Natural killer cell (primary cell): Measurements from ENCODE around the gene BIRC7. TPM values are rescaled to one million over a fixed set of nuclear protein-coding genes. Genes with fewer than 3 reads are reported as not detected.

Source experiments
- ATAC-seq, 3 donors: fragments of 150-1000 bp in 2 of 3; fragments of 200-7000 bp in 1 of 3; cut with Tn5 transposase; 1 replicate in 1 of 3; 2 replicates in 2 of 3; pipeline ENCODE4 v1.10.0; 2021; ENCODE audit warnings: mild to moderate bottlenecking in 2 of 3, moderate library complexity in 2 of 3
- DNase-seq, 2 donors: peaks; one replicate each; pipeline versions ENCODE4 v3.0.0 to v3.0.0-alpha.2; 2013 to 2021; ENCODE audit warnings: mixed read lengths in 1 of 2
- H3K27ac ChIP-seq: one replicate; pipeline ENCODE4 v1.5.1; 2013; ENCODE audit warnings: mild to moderate bottlenecking, low read length
- H3K27me3 ChIP-seq: one replicate; pipeline ENCODE4 v1.6.1; 2013; ENCODE audit warnings: low read length; ENCODE audit not compliant: control insufficient read depth, insufficient read depth
- H3K36me3 ChIP-seq: one replicate; pipeline ENCODE4 v1.6.1; 2013; ENCODE audit warnings: low read length; ENCODE audit not compliant: control insufficient read depth, insufficient read depth
- H3K4me1 ChIP-seq: one replicate; pipeline ENCODE4 v1.6.1; 2013; ENCODE audit warnings: low read length; ENCODE audit not compliant: control insufficient read depth, insufficient read depth
- H3K4me3 ChIP-seq: one replicate; pipeline ENCODE4 v1.5.1; 2013; ENCODE audit warnings: low read length
- H3K9me3 ChIP-seq: one replicate; pipeline ENCODE4 v1.6.1; 2013; ENCODE audit warnings: low read length; ENCODE audit not compliant: control insufficient read depth, insufficient read depth
- H3K27ac Mint-ChIP-seq, 2 donors: one replicate each; pipeline ENCODE4 v1.8.0; 2022; ENCODE audit warnings: mild to moderate bottlenecking in 2 of 2, mixed read lengths in 2 of 2, moderate library complexity in 1 of 2
- H3K27me3 Mint-ChIP-seq, 2 donors: one replicate each; pipeline ENCODE4 v1.8.0; 2022; ENCODE audit warnings: low read depth in 2 of 2, mixed read lengths in 2 of 2
- H3K36me3 Mint-ChIP-seq: one replicate; pipeline ENCODE4 v1.8.0; 2022; ENCODE audit warnings: mixed read lengths
- H3K4me1 Mint-ChIP-seq, 2 donors: one replicate each; pipeline ENCODE4 v1.8.0; 2022; ENCODE audit warnings: mixed read lengths in 2 of 2
- H3K4me3 Mint-ChIP-seq: one replicate; pipeline ENCODE4 v1.8.0; 2022; ENCODE audit warnings: mild to moderate bottlenecking, moderate library complexity, mixed read lengths
- H3K9me3 Mint-ChIP-seq, 2 donors: one replicate each; pipeline ENCODE4 v1.8.0; 2022; ENCODE audit warnings: mixed read lengths in 2 of 2
- CTCF ChIP-seq: fragments of 200-600 bp; IDR thresholded peaks from one replicate; pipeline ENCODE4 v1.8.0; 2022; ENCODE audit warnings: antibody characterized with exemption
- WGBS: methylation state at CpG from one replicate; pipeline ENCODE4 v1.1.7; 2013; ENCODE audit warnings: missing lambda C conversion rate; ENCODE audit not compliant: insufficient coverage; 5-methylcytosine and 5-hydroxymethylcytosine counted together
- intact Hi-C: fragments of 100-400 bp; cut with micrococcal nuclease; formaldehyde crosslinking; loops from one replicate; pipeline ENCODE4 v1.14.2; 2022
- total RNA-seq, 4 donors: library from RNA; stranded (reverse); fragments of 120-200 nt in 1 of 4; gene quantifications; one replicate each; pipeline versions ENCODE4 v1.2.3 to v1.2.4, GENCODE V29; 2013 to 2022

Gene BIRC7
- total RNA-seq, 3 donors from 2014 or later (not counting 1 experiment from before 2014, with no cell fraction given), result not detected

- Histone ChIP-seq H3K27ac (no peak overlapping the region), H3K4me3 (no peak overlapping the region), H3K9me3 (no peaks in the 10 kb centered on the region), H3K4me1 (no peaks in the 10 kb centered on the region), H3K27me3 (no peaks in the 10 kb centered on the region), H3K36me3 (peaks cover 48% of the 10 kb centered on the region)
- Mint-ChIP-seq H3K27ac (no peak overlapping the region), H3K36me3 (no peaks in the 10 kb centered on the region), H3K27me3 (no peaks in the 10 kb centered on the region), H3K9me3 (no peaks in the 10 kb centered on the region), H3K4me1 (peaks cover 0 to 4% of the 10 kb centered on the region in 2 donors), H3K4me3 (no peak overlapping the region)
- DNase-seq (no peak), ATAC-seq (no peak)
- WGBS, result 94% methylated on average over 19 of the region's 19 CpGs
- TF ChIP-seq CTCF, result no peak
- intact Hi-C loops, result no loop called here
These were observed 45.3 kb downstream of the BIRC7 start for GRCh38 chr20:63280929-63281545.

GRCh38 chr20:63281742-63282665 lies 46.3 kb downstream of the BIRC7 start:
- ATAC-seq (no peak), DNase-seq (no peak)
- Mint-ChIP-seq H3K27ac (no peak overlapping the region), H3K36me3 (no peaks in the 10 kb centered on the region), H3K27me3 (no peaks in the 10 kb centered on the region), H3K9me3 (no peaks in the 10 kb centered on the region), H3K4me1 (no peaks in the 10 kb centered on the region), H3K4me3 (no peak overlapping the region)
- no peak overlapping the region for H3K27ac ChIP-seq
- intact Hi-C loops, result no loop called here
- H3K36me3 ChIP-seq, result peaks cover 45% of the 10 kb centered on the region
- H3K4me3 ChIP-seq, result no peak overlapping the region
- H3K27me3 ChIP-seq, result no peaks in the 10 kb centered on the region
- H3K4me1 ChIP-seq, result no peaks in the 10 kb centered on the region
- no peak for TF ChIP-seq CTCF
- no peaks in the 10 kb centered on the region for H3K9me3 ChIP-seq
- WGBS, result 92% methylated on average over 38 of the region's 38 CpGs

- no peak for TF ChIP-seq CTCF
- Mint-ChIP-seq H3K9me3 (no peaks in the 10 kb centered on the region), H3K4me3 (no peak overlapping the region), H3K36me3 (no peaks in the 10 kb centered on the region), H3K27ac (no peak overlapping the region), H3K4me1 (no peaks in the 10 kb centered on the region), H3K27me3 (no peaks in the 10 kb centered on the region)
- Histone ChIP-seq H3K27ac (no peak overlapping the region), H3K4me3 (no peak overlapping the region), H3K36me3 (peaks cover 38% of the 10 kb centered on the region), H3K4me1 (no peaks in the 10 kb centered on the region), H3K27me3 (no peaks in the 10 kb centered on the region), H3K9me3 (no peaks in the 10 kb centered on the region)
- ATAC-seq (no peak), DNase-seq (no peak)
- intact Hi-C loops, result no loop called here
- WGBS, result 89% methylated on average over 17 of the region's 17 CpGs
These were observed 47.2 kb downstream of the BIRC7 start for GRCh38 chr20:63282946-63283345.
